Pancreas (tissue), 10 donors: ENCODE data around the gene GRID1. TPM values are rescaled to one million over a fixed set of nuclear protein-coding genes. Genes with fewer than 3 reads are reported as not detected.
A peak's percentile ranks its signal among the peaks of the same experiment; 100 is the strongest.

Experiments used
- ATAC-seq, 4 donors: fragments of 200-7000 bp; cut with Tn5 transposase; one replicate each; pipeline versions ENCODE4 v1.8.0 to v1.9.1; 2020; ENCODE audit warnings: mild to moderate bottlenecking in 4 of 4, moderate library complexity in 4 of 4
- DNase-seq, 6 donors: peaks; one replicate each; pipeline ENCODE4 v3.0.0-alpha.2; 2020
- FAIRE-seq: peaks from 2 replicates; lab custom pipeline; 2012; peaks lifted over from hg19 to GRCh38; lab: Jason Lieb, UNC
- H3K27ac ChIP-seq, 4 donors: fragments of 200-600 bp; sonication (generic); 1 replicate in 3 of 4; 2 replicates in 1 of 4; pipeline versions ENCODE4 v1.5.0 to v1.8.0; 2020
- H3K27me3 ChIP-seq, 4 donors: fragments of 200-600 bp; one replicate each; pipeline ENCODE4 v1.8.0; 2021
- H3K36me3 ChIP-seq, 3 donors: fragments of 200-600 bp; sonication (generic) in 1 of 3; one replicate each; pipeline versions ENCODE4 v1.5.0 to v1.8.0; 2020 to 2021
- H3K4me1 ChIP-seq, 3 donors: fragments of 200-600 bp; one replicate each; pipeline ENCODE4 v1.8.0; 2021
- H3K4me3 ChIP-seq, 4 donors: fragments of 200-600 bp; sonication (generic) in 2 of 4; one replicate each; pipeline versions ENCODE4 v1.5.0 to v1.8.0; 2020 to 2021
- H3K9me3 ChIP-seq, 4 donors: fragments of 200-600 bp; one replicate each; pipeline ENCODE4 v1.8.0; 2021
- WGBS, 2 donors: extraction: QIAGEN DNeasy Blood & Tissue Kit; methylation state at CpG; one replicate each; pipeline ENCODE4 v1.1.7; 2013; 5-methylcytosine and 5-hydroxymethylcytosine counted together
- intact Hi-C, 3 donors: fragments of 100-400 bp; cut with DNase I; formaldehyde crosslinking; loops; one replicate each; pipeline versions ENCODE4 v1.11.1 to v1.14.2; 2022
- polyA plus RNA-seq, 2 donors: library from polyadenylated mRNA; stranded (reverse); fragments of 200-250 nt; gene quantifications; one replicate each; pipeline ENCODE4 v1.2.3, GENCODE V29; 2013
- total RNA-seq, 6 donors: library from RNA; stranded (reverse); fragmentation: NEBNext Ultra II Directional in 4 of 6; extraction: Animal tissue kit (Norgen Biotek cat#: 25700) in 4 of 6; gene quantifications; one replicate each; pipeline versions ENCODE4 v1.2.1 to v1.2.4, GENCODE V29; 2021 to 2023
- TF ChIP-seq, protein P1 (sequence below), 4 donors: fragments of 200-600 bp; sonication (generic) in 3 of 4; IDR thresholded peaks; one replicate each; pipeline versions ENCODE4 v1.5.0 to v1.8.0; 2021; ENCODE audit warnings: antibody characterized with exemption in 4 of 4
- donor health status: healthy with polysubstance abuse.
- donor health status: DM: no; HTN: no; CAD: no; lungs with moderate emphysema.
- donor health status: DM: no; HTN: no; CAD: no.
- donor health status: control.
- donor health status: control.
- donor health status: Bipolar disorder and iron deficiency.
- donor health status: DM: yes; HTN: yes; CAD: no.
- donor health status: DM: no; HTN: no; CAD: no.
- donor health status: DM: no; HTN: no; CAD: no.
- donor health status: DM: yes; HTN: yes; CAD: no.

Gene GRID1
- total and polyA plus RNA-seq, 8 donors: 0.05 to 1.5 (median 0.91) TPM

DNA sequence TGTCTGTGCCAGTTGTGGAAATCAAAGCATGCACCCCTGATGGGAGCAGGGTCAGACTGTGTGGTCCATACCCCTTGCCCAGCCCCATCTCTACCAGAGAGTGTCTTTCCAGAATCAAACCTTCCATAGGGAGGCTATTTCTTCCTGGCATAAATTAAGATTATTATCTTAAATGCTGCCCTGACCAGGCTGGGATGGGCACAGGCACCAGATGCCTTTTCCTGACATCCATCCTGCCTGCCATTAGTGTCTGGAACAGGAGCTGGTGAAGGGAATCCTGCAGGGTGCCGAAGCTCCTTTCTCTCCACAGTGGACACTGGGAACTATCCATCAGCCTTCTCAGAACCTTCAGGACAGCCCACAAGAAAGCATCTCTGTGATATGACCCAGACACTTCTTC is 296.3 kb downstream of the GRID1 start:
- no peaks in the 10 kb centered on the region for H3K4me1 ChIP-seq
- H3K36me3 ChIP-seq: no peaks in the 10 kb centered on the region
- ATAC-seq (no peak), DNase-seq (no peak), FAIRE-seq (no peak)
- no peaks in the 10 kb centered on the region for H3K9me3 ChIP-seq
- no peak overlapping the region for H3K27ac ChIP-seq
- 71 to 82% methylated on average over 1 of the region's 1 CpG for WGBS, 2 donors
- H3K4me3 ChIP-seq: no peak overlapping the region
- intact Hi-C loops: no loop called here
- no peaks in the 10 kb centered on the region for H3K27me3 ChIP-seq
- TF ChIP-seq, protein P1, sequence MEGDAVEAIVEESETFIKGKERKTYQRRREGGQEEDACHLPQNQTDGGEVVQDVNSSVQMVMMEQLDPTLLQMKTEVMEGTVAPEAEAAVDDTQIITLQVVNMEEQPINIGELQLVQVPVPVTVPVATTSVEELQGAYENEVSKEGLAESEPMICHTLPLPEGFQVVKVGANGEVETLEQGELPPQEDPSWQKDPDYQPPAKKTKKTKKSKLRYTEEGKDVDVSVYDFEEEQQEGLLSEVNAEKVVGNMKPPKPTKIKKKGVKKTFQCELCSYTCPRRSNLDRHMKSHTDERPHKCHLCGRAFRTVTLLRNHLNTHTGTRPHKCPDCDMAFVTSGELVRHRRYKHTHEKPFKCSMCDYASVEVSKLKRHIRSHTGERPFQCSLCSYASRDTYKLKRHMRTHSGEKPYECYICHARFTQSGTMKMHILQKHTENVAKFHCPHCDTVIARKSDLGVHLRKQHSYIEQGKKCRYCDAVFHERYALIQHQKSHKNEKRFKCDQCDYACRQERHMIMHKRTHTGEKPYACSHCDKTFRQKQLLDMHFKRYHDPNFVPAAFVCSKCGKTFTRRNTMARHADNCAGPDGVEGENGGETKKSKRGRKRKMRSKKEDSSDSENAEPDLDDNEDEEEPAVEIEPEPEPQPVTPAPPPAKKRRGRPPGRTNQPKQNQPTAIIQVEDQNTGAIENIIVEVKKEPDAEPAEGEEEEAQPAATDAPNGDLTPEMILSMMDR (IDR thresholded peaks at IDR 0.05): no peak

DNA sequence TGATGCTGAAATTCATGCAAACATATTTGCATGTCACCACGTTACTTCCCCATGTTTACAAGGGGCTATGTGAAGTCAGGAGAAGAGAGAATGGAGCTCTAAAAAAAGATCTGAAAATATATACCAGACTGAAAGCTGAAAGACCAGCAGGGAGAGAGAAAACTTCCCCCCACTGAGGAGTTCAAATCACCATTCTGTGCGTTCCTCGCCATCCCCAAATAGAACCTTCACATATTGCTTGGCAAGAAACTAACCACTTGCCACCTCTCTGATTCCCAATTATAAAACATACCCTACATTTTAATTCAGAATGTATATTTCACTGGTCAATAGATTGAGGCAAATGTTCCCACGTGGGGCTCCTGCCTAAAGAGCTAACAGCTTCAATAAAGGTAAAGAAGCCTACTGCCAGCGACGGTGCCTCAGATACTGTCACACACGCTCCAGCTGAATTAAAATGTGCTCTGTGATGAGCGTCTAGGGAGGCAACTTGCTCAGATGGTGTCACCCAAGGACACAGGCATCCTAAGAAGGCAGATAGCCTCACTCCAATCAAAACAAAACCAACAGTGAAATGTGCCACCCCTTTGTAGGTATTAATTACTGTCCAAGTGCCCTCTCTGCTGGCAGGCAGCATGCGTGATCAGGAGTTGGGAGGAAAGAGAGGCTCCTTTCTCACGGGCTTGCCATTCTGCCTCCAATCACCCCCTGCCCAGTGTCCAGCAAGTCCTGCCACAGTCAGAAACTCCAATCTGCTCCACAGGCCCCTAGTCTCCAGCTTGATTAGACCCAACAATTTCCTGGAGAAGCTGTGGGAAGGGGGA is 298.2 kb downstream of the GRID1 start:
- Histone ChIP-seq H3K27me3 (no peaks in the 10 kb centered on the region), H3K4me1 (no peaks in the 10 kb centered on the region), H3K27ac (no peak overlapping the region), H3K4me3 (no peak overlapping the region), H3K9me3 (no peaks in the 10 kb centered on the region), H3K36me3 (no peaks in the 10 kb centered on the region)
- WGBS, 2 donors: 64 to 66% methylated on average over 10 of the region's 10 CpGs
- no peak for DNase-seq
- peak in 1 of 4 donors; percentile 42 for ATAC-seq
- intact Hi-C loops: no loop called here
- TF ChIP-seq, protein P1 (IDR thresholded peaks at IDR 0.05): no peak
- no peak for FAIRE-seq

DNA sequence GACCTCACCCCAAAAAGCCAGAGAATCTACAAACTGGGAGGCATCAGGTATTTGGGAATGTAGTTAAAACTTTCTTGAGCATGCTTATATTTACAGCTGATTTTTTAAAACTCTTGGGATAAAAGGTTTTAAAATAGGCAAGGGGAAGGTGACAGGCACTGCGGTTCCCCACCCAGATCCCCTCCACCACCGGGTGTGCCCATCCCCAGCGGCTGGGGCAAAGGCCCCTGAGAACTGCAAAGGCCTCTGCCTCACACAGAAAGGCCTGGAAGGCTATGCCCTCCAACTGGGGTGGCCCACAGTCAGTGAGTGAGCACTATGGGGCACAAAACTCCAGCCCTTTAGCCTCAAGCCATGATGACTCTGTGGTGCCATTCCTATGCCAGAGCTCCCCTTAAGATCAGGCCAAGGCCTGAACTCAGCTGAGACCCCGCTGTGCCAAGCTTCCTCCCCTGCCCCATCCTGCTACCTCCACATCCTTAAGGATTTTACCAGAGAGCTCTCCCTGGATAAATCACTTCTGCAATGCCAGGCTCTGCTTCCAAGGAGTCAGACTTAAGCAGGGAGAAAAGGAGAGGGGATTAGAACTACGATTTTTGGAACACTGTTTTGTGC is 299.1 kb downstream of the GRID1 start:
- TF ChIP-seq, protein P1 (IDR thresholded peaks at IDR 0.05): no peak
- ATAC-seq: no peak
- DNase-seq: no peak
- no peak for FAIRE-seq
- Histone ChIP-seq H3K4me1 (no peaks in the 10 kb centered on the region), H3K27ac (no peak overlapping the region), H3K9me3 (no peaks in the 10 kb centered on the region), H3K4me3 (no peak overlapping the region), H3K27me3 (no peaks in the 10 kb centered on the region), H3K36me3 (no peaks in the 10 kb centered on the region)
- intact Hi-C loops: no loop called here
- 71 to 77% methylated on average over 5 of the region's 5 CpGs for WGBS, 2 donors

DNA sequence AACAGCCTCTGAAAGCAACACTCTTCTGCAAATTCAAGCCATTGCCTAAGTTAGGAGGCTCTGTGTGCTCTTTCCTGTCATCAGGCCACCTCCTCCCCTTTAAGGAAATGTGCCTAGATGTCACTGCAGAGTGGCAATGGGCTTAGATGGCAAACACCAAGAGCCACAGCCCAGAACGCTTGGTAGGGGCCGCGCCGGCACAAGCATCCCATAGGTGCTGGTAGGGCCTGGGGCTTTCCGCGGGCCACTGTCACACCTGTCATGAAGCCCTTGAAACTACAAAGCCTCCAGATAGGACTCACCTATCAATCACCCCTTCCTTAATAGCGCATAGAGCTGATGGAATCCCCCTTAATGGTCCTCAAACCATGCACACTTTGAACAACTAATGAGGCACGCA is 299.9 kb downstream of the GRID1 start:
- TF ChIP-seq, protein P1 (IDR thresholded peaks at IDR 0.05): no peak
- ATAC-seq: no peak
- Histone ChIP-seq H3K27ac (no peak overlapping the region), H3K36me3 (no peaks in the 10 kb centered on the region), H3K9me3 (no peaks in the 10 kb centered on the region), H3K4me3 (no peak overlapping the region), H3K4me1 (no peaks in the 10 kb centered on the region), H3K27me3 (no peaks in the 10 kb centered on the region)
- intact Hi-C loops: no loop called here
- WGBS, 2 donors: 84 to 87% methylated on average over 8 of the region's 8 CpGs
- no peak for FAIRE-seq
- DNase-seq: no peak
